GM21390 (cell line): ENCODE measurements around the gene ASAH2.

ENCODE experiments used
- ATAC-seq: cut with Tn5 transposase; IDR thresholded peaks from one replicate; pipeline ENCODE4 v1.9.1; 2021; ENCODE audit not compliant: unreplicated experiment

ASAH2 gene

DNA sequence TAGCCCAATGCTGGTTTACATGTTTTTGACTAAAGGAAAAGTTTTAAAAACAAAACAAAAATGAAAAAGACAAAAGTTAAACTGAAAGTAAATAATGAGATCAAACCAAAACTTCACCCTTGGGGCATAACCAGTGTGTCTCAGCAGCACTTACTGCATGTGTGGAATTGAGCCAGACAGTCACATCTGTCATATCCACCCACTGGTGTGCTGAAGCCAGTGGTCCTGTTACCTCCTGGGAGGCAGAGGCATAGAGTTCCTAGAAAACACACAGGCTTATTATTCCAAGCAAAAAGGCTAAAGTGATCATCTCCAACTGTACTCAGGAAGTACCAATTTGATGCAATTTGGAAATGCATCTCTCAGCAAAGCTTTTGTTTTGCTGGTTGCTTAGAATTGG lies 40.4 kb downstream of the ASAH2 start:
- no peak for ATAC-seq
